Tibial artery (tissue), 4 donors: Measurements from ENCODE around the gene ERC2.
A peak's percentile ranks its signal among the peaks of the same experiment; 100 is the strongest.

Experiments
- DNase-seq, 2 donors: peaks; one replicate each; pipeline ENCODE4 v3.0.0-alpha.2; 2019
- H3K27ac ChIP-seq, 2 donors: fragments of 200-600 bp; sonication (generic) in 1 of 2; 1 replicate in 1 of 2; 2 replicates in 1 of 2; pipeline ENCODE4 v1.5.1; 2018 to 2019; ENCODE audit warnings: mild to moderate bottlenecking in 1 of 2
- H3K27me3 ChIP-seq, 2 donors: fragments of 200-600 bp; sonication (generic) in 1 of 2; one replicate each; pipeline versions ENCODE4 v1.5.1 to v1.6.0; 2016 to 2019
- H3K36me3 ChIP-seq, 3 donors: fragments of 200-600 bp; sonication (generic) in 2 of 3; one replicate each; pipeline ENCODE4 v1.5.1; 2016 to 2019; ENCODE audit warnings: mild to moderate bottlenecking in 2 of 3
- H3K4me1 ChIP-seq, 4 donors: fragments of 200-600 bp; sonication (generic) in 2 of 4; 1 replicate in 3 of 4; 2 replicates in 1 of 4; pipeline ENCODE4 v1.5.1; 2016 to 2019
- H3K4me3 ChIP-seq, 2 donors: fragments of 200-600 bp; sonication (generic) in 1 of 2; 1 replicate in 1 of 2; 2 replicates in 1 of 2; pipeline ENCODE4 v1.5.1; 2018 to 2019; ENCODE audit warnings: mild to moderate bottlenecking in 2 of 2
- H3K9me3 ChIP-seq, 3 donors: fragments of 200-600 bp; sonication (generic) in 1 of 3; one replicate each; pipeline ENCODE4 v1.5.1; 2016 to 2019
- intact Hi-C: fragments of 100-400 bp; cut with DNase I; formaldehyde crosslinking; loops from one replicate; pipeline ENCODE4 v1.15.0; 2023; ENCODE audit warnings: low total_unique reads
- TF ChIP-seq, protein P1 (sequence below), 2 experiments: fragments of 200-600 bp in 1 of 2; fragments of 450-650 bp in 1 of 2; IDR thresholded peaks; one replicate each; pipeline ENCODE4 v1.5.1; 2017 to 2019; ENCODE audit warnings: antibody characterized with exemption in 2 of 2, mild to moderate bottlenecking in 1 of 2, moderate library complexity in 1 of 2

The ERC2 gene

DNA sequence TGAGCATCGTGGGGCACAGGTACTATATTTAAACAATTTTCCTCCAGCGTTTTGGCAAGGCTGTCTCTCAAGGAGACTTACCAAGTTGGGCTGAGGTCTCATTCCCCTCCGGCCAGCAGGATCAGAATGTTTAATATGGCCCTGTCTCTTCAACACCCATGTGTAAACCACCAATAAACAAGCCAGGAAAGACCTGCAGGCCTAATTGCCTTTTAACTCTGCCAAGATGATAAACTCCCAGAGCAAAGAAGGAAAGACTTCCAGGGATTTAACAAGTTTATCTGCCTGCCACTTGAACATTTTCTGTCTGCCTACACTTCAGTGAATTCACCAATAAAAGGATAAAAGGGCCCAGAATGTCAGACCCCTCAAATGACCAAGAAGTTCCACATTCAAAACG is 850.9 kb downstream of the ERC2 start:
- H3K27me3 ChIP-seq = peaks cover 0 to 6% of the 10 kb centered on the region in 2 donors
- no peak overlapping the region for H3K27ac ChIP-seq
- intact Hi-C loops = no loop called here
- no peaks in the 10 kb centered on the region for H3K4me1 ChIP-seq
- H3K36me3 ChIP-seq = no peaks in the 10 kb centered on the region
- no peak overlapping the region for H3K4me3 ChIP-seq
- H3K9me3 ChIP-seq = no peaks in the 10 kb centered on the region
- TF ChIP-seq, protein P1, sequence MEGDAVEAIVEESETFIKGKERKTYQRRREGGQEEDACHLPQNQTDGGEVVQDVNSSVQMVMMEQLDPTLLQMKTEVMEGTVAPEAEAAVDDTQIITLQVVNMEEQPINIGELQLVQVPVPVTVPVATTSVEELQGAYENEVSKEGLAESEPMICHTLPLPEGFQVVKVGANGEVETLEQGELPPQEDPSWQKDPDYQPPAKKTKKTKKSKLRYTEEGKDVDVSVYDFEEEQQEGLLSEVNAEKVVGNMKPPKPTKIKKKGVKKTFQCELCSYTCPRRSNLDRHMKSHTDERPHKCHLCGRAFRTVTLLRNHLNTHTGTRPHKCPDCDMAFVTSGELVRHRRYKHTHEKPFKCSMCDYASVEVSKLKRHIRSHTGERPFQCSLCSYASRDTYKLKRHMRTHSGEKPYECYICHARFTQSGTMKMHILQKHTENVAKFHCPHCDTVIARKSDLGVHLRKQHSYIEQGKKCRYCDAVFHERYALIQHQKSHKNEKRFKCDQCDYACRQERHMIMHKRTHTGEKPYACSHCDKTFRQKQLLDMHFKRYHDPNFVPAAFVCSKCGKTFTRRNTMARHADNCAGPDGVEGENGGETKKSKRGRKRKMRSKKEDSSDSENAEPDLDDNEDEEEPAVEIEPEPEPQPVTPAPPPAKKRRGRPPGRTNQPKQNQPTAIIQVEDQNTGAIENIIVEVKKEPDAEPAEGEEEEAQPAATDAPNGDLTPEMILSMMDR (IDR thresholded peaks at IDR 0.05) = no peak
- DNase-seq = no peak

DNA sequence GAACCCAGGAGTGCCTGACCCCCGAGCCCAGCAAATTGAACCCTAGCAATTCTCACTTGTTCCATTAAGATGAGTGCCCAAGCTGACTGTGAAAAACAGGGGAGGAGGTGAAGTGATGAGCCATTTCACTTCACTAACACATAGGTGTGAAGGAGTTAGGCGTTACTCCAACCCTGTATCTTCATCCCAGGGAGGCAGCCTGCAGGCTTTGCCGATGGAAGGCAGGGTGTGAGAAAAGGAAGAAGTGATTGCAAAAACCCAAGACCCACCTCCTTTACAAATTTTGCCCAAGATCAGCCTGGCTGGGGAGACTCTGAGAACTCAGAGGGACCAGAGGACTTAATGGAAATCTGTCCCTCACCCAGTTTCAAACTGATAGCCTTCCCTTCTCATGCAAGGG is 851.5 kb downstream of the ERC2 start:
- Histone ChIP-seq H3K27me3 (peaks cover 0 to 6% of the 10 kb centered on the region in 2 donors), H3K4me3 (no peak overlapping the region), H3K9me3 (no peaks in the 10 kb centered on the region), H3K36me3 (no peaks in the 10 kb centered on the region), H3K4me1 (no peaks in the 10 kb centered on the region), H3K27ac (no peak overlapping the region)
- no peak for DNase-seq
- TF ChIP-seq, protein P1 (IDR thresholded peaks at IDR 0.05) = no peak
- intact Hi-C loops = no loop called here

DNA sequence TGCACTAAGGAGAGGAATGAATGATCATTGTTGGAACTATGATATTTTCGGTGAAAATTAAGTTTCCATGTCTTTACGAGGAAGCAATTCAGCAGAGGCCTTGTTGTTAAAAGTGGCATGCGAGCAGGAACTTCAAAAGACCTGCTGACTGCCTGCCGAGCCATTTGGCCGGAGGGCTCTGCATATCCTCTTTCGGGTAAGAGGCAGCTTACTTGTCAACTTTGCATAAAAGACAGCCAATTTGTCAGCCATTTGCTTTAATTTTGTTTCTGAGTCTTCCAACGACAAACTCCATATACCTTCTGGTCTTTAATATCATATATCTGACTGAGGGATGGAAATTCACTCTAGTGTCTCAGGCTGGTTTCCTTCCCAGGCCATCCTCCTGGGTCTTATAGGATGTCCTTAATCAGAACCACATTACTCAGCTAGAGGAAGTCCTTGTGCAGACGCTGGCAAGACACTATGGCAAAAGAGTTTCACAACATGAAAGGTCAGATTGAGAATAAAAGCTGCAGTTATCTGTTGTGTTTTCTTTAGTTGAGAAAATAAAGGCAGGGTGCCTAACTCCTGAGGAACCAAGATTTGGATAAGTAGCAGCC is 852.5 kb downstream of the ERC2 start:
- intact Hi-C loops = no loop called here
- Histone ChIP-seq H3K4me3 (no peak overlapping the region), H3K36me3 (no peaks in the 10 kb centered on the region), H3K27me3 (peaks cover 0 to 6% of the 10 kb centered on the region in 2 donors), H3K4me1 (no peaks in the 10 kb centered on the region), H3K9me3 (no peaks in the 10 kb centered on the region), H3K27ac (no peak overlapping the region)
- TF ChIP-seq, protein P1 (IDR thresholded peaks at IDR 0.05) = no peak
- DNase-seq = peak in 1 of 2 donors; percentile 33

DNA sequence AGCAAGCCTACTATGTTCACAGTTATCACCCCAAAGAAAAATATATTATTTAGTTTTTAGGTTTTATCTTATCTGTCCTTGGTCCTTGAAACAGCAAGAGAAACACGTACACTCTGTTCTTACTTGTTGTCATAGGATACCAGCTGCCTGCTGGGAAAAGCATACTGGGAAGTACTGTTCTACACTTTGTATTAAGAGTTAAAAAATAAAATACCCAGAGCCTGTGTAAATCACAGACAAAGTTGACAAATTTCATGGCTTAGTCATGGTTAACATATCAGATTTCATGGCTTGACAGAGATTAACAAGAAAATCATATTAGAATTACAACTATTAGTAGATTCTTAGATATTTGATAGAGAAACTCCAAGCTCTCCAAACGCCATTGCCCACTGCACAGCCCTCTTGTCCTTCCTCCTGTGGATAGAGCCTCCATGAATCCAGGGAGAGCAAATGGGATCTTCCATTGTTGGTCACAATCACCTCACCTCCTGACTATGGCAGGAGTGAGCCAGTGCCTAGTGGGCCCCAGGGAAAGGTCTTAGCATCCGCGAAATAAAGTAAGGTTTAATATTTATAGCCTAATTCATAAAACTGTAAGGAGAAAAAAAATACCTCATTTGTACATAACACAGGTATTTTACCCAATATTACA is 853.1 kb downstream of the ERC2 start:
- intact Hi-C loops = no loop called here

DNA sequence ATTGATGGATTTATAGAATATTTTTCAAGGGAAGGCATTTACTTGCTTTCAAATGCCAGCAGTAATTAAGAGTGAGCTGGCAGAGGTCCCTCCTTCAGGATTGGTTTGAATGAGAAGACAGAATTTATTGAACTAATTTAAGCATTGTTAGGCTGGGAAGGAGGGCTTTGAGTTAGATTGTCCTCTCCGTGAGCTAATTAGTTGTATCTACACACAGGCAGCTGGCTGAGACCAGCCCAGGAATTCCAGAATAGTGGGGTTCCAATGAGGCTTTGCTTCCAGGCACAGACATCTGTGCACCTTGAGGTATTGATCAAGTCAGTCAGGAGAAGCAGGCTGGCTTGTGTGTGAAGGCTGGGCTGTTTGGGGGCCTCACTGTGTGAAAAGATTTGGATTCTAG is 857.1 kb downstream of the ERC2 start:
- H3K27ac ChIP-seq = no peak overlapping the region
- intact Hi-C loops = no loop called here
- H3K4me3 ChIP-seq = no peak overlapping the region
- H3K9me3 ChIP-seq = no peaks in the 10 kb centered on the region
- no peak for DNase-seq
- H3K36me3 ChIP-seq = no peaks in the 10 kb centered on the region
- H3K27me3 ChIP-seq = no peaks in the 10 kb centered on the region
- H3K4me1 ChIP-seq = no peaks in the 10 kb centered on the region
- TF ChIP-seq, protein P1 (IDR thresholded peaks at IDR 0.05) = no peak

More for the DNA sequence above, 853.1 kb downstream of the ERC2 start:
- DNase-seq = no peak
- H3K27ac ChIP-seq = no peak overlapping the region
- H3K4me3 ChIP-seq = no peak overlapping the region
- H3K9me3 ChIP-seq = no peaks in the 10 kb centered on the region
- H3K27me3 ChIP-seq = peaks cover 0 to 6% of the 10 kb centered on the region in 2 donors
- no peaks in the 10 kb centered on the region for H3K4me1 ChIP-seq
- TF ChIP-seq, protein P1 (IDR thresholded peaks at IDR 0.05) = no peak
- no peaks in the 10 kb centered on the region for H3K36me3 ChIP-seq
